Common myeloid progenitor, CD34-positive (primary cell): Measurements from ENCODE around the gene CADM2.
"Not testable (repeated sequence)": the region's sequence is repeated elsewhere in the genome, so short reads cannot be mapped to it uniquely, and the experiment has no call there.

ENCODE experiments used
- CTCF ChIA-PET: fragments of 350-600 bp; sonication (Branson Sonifier 250); formaldehyde crosslinking; loops from one replicate; lab custom pipeline; 2021; ENCODE audit warnings: antibody characterized with exemption; lab: Charles Lee
- POLR2A ChIA-PET: fragments of 350-600 bp; sonication (Branson Sonifier 250); formaldehyde crosslinking; loops from one replicate; lab custom pipeline; 2021; ENCODE audit warnings: antibody characterized with exemption; lab: Charles Lee
- DNase-seq, 3 donors: peaks; one replicate each; pipeline versions ENCODE4 v3.0.0 to v3.0.0-alpha.2; 2013
- H3K27ac ChIP-seq, 2 experiments: 1 replicate in 1 of 2; 2 replicates in 1 of 2; pipeline ENCODE4 v1.7.0; 2013; ENCODE audit warnings: inconsistent platforms in 2 of 2, low read length in 2 of 2, mild to moderate bottlenecking in 2 of 2, low read depth in 1 of 2, moderate library complexity in 1 of 2; ENCODE audit not compliant: severe bottlenecking in 2 of 2, insufficient read depth in 1 of 2, poor library complexity in 1 of 2
- H3K27me3 ChIP-seq, 5 experiments: replicated peaks in 2 of 5; 1 replicate in 3 of 5; 2 replicates in 2 of 5; pipeline versions ENCODE4 v1.6.1 to v1.7.0; 2013; ENCODE audit warnings: low read length in 4 of 5, mild to moderate bottlenecking in 2 of 5, moderate library complexity in 2 of 5, inconsistent platforms in 1 of 5; ENCODE audit not compliant: insufficient read depth in 5 of 5, control insufficient read depth in 4 of 5
- H3K36me3 ChIP-seq, 4 experiments: 1 replicate in 2 of 4; 2 replicates in 2 of 4; pipeline versions ENCODE4 v1.6.1 to v1.7.0; 2013; ENCODE audit warnings: low read length in 3 of 4, control low read depth in 1 of 4, mild to moderate bottlenecking in 1 of 4; ENCODE audit not compliant: control insufficient read depth in 4 of 4, insufficient read depth in 4 of 4
- H3K4me1 ChIP-seq, 4 experiments: 1 replicate in 3 of 4; 2 replicates in 1 of 4; pipeline versions ENCODE4 v1.6.1 to v1.7.1; 2013; ENCODE audit warnings: low read length in 3 of 4, mild to moderate bottlenecking in 3 of 4, control low read depth in 1 of 4, inconsistent platforms in 1 of 4, moderate library complexity in 1 of 4; ENCODE audit not compliant: control insufficient read depth in 4 of 4, insufficient read depth in 4 of 4; ENCODE audit errors: control extremely low read depth in 1 of 4
- H3K4me3 ChIP-seq, 7 experiments: 1 replicate in 4 of 7; 2 replicates in 3 of 7; pipeline versions ENCODE4 v1.5.1 to v1.7.0; 2013; ENCODE audit warnings: mild to moderate bottlenecking in 7 of 7, low read length in 6 of 7, moderate library complexity in 6 of 7, inconsistent platforms in 2 of 7, low read depth in 2 of 7, control low read depth in 1 of 7; ENCODE audit not compliant: insufficient read depth in 4 of 7, control insufficient read depth in 1 of 7; ENCODE audit errors: extremely low read depth in 1 of 7
- H3K9me3 ChIP-seq, 5 experiments: 1 replicate in 4 of 5; 2 replicates in 1 of 5; pipeline versions ENCODE4 v1.6.1 to v1.7.1; 2013; ENCODE audit warnings: low read length in 4 of 5, mild to moderate bottlenecking in 2 of 5, inconsistent platforms in 1 of 5, low read depth in 1 of 5, moderate library complexity in 1 of 5; ENCODE audit not compliant: control insufficient read depth in 4 of 5, insufficient read depth in 2 of 5; ENCODE audit errors: control extremely low read depth in 1 of 5
- WGBS: methylation state at CpG from one replicate; pipeline ENCODE4 v1.1.5; 2013; ENCODE audit not compliant: insufficient coverage; 5-methylcytosine and 5-hydroxymethylcytosine counted together

Gene CADM2

GRCh38 chr3:85148036-85148435 is 189.2 kb downstream of the CADM2 start:
- Histone ChIP-seq H3K27me3 (no peaks in the 10 kb centered on the region), H3K4me1 (no peaks in the 10 kb centered on the region), H3K9me3 (no peaks in the 10 kb centered on the region), H3K27ac (no peak overlapping the region), H3K36me3 (no peaks in the 10 kb centered on the region), H3K4me3 (no peak overlapping the region)
- ChIA-PET POLR2A (no interaction called here), CTCF (no interaction called here)
- DNase-seq, result peak in 1 of 3 donors; percentile 9
- WGBS, result 11% methylated on average over 3 of the region's 3 CpGs

- Histone ChIP-seq H3K36me3 (no peaks in the 10 kb centered on the region), H3K4me3 (no peak overlapping the region), H3K27ac (no peak overlapping the region), H3K4me1 (no peaks in the 10 kb centered on the region), H3K27me3 (no peaks in the 10 kb centered on the region), H3K9me3 (no peaks in the 10 kb centered on the region)
- CTCF ChIA-PET, result no interaction called here
- WGBS, result 83% methylated on average over 1 of the region's 1 CpG
- DNase-seq, result no peak
- POLR2A ChIA-PET, result no interaction called here
Measured at GRCh38 chr3:85151555-85151954, 192.8 kb downstream of the CADM2 start.

GRCh38 chr3:85153279-85153678 is 194.5 kb downstream of the CADM2 start:
- H3K36me3 ChIP-seq, POLR2A ChIA-PET, H3K27ac ChIP-seq, H3K27me3 ChIP-seq, DNase-seq, H3K4me1 ChIP-seq, CTCF ChIA-PET, H3K9me3 ChIP-seq, H3K4me3 ChIP-seq: not testable (repeated sequence)
- 98% methylated on average over 3 of the region's 7 CpGs for WGBS

GRCh38 chr3:85159376-85159775 is 200.6 kb downstream of the CADM2 start:
- Histone ChIP-seq H3K4me3 (no peak overlapping the region), H3K27me3 (no peaks in the 10 kb centered on the region), H3K4me1 (no peaks in the 10 kb centered on the region), H3K36me3 (no peaks in the 10 kb centered on the region), H3K27ac (no peak overlapping the region), H3K9me3 (no peaks in the 10 kb centered on the region)
- POLR2A ChIA-PET, result no interaction called here
- CTCF ChIA-PET, result no interaction called here
- WGBS, result 85% methylated on average over 2 of the region's 5 CpGs
- DNase-seq, result no peak

- POLR2A ChIA-PET, result no interaction called here
- Histone ChIP-seq H3K9me3 (no peaks in the 10 kb centered on the region), H3K4me1 (no peaks in the 10 kb centered on the region), H3K27me3 (no peaks in the 10 kb centered on the region), H3K36me3 (no peaks in the 10 kb centered on the region), H3K27ac (no peak overlapping the region), H3K4me3 (no peak overlapping the region)
- CTCF ChIA-PET, result no interaction called here
- WGBS, result 87% methylated on average over 5 of the region's 7 CpGs
- no peak for DNase-seq
Measured at GRCh38 chr3:85161544-85161943, 202.8 kb downstream of the CADM2 start.

- WGBS, result 100% methylated on average over 1 of the region's 1 CpG
- Histone ChIP-seq H3K36me3 (no peaks in the 10 kb centered on the region), H3K27ac (no peak overlapping the region), H3K9me3 (no peaks in the 10 kb centered on the region), H3K4me1 (no peaks in the 10 kb centered on the region), H3K27me3 (no peaks in the 10 kb centered on the region), H3K4me3 (no peak overlapping the region)
- ChIA-PET POLR2A (no interaction called here), CTCF (no interaction called here)
- DNase-seq, result no peak
Measured at GRCh38 chr3:85162905-85163304, 204.1 kb downstream of the CADM2 start.

- Histone ChIP-seq H3K4me1 (no peaks in the 10 kb centered on the region), H3K4me3 (no peak overlapping the region), H3K27ac (no peak overlapping the region), H3K36me3 (no peaks in the 10 kb centered on the region), H3K9me3 (no peaks in the 10 kb centered on the region), H3K27me3 (no peaks in the 10 kb centered on the region)
- ChIA-PET POLR2A (no interaction called here), CTCF (no interaction called here)
- WGBS, result no CpG with 5 or more reads among the region's 1 CpG
- no peak for DNase-seq
Measured at GRCh38 chr3:85164436-85164835, 205.6 kb downstream of the CADM2 start.
